ENCODE data around the gene CLDN20.
"Not testable (repeated sequence)": the region's sequence is repeated elsewhere in the genome, so short reads cannot be mapped to it uniquely, and the experiment has no call there.

CLDN20 gene

DNA sequence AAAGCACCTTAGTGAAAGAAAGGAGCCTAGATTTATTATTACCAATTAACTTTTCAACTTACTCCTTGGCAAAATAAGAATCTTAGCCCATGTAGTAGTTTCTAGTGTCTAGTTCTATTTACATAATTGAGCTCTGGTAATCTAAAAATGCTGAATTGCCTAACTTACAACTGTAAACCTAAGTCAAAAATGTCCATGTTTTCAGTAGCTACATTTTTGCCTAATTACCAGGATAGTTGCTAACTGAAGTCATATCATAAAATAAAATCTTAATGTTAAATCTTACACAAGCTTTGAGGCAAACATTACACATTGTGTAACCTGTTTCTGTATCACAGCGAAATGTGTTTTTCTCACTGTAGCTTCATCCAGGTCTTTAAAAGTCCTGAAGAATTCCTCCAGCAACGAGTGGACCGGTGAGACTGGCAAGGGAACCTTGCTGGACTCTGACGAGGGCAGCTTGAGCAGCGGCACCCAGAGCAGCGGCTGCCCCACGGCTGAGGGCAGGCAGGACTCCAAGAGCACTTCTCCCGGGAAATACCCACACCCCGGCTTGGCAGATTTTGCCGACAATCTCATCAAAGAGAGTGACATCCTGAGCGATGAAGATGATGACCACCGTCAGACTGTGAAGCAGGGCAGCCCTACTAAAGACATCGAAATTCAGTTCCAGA, 7.6 kb upstream of the CLDN20 start:
- Mint-ChIP-seq H3K27me3 (no peaks in the 10 kb centered on the region), H3K27ac (no peak overlapping the region), H3K9me3 (no peaks in the 10 kb centered on the region), H3K4me1 (peaks cover 8% of the 10 kb centered on the region), H3K36me3 (peaks cover 19% of the 10 kb centered on the region), H3K4me3 (no peak overlapping the region)

DNA sequence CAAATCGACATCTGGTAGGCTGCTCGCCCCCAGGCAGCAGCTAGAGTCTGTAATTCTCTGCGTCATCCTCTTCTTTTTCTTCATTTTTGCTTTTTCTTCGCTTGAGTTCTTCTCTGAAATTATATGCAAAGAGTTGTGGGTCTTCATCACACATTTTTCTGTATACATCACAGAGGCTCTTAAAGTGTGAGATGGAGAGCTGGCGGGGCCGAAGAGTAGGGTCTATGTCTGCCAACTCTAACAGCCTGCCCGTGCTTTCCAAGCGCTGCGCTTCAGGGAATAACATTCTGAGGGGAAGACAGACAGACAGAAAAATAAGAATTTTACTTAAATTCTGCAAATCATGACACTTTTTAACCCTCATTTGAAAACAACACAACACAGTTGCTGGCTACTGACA, 6.0 kb upstream of the CLDN20 start:
- Mint-ChIP-seq H3K27ac (no peak overlapping the region), H3K36me3 (peaks cover 19% of the 10 kb centered on the region), H3K9me3 (no peaks in the 10 kb centered on the region), H3K4me1 (peaks cover 10% of the 10 kb centered on the region), H3K27me3 (no peaks in the 10 kb centered on the region), H3K4me3 (no peak overlapping the region)

DNA sequence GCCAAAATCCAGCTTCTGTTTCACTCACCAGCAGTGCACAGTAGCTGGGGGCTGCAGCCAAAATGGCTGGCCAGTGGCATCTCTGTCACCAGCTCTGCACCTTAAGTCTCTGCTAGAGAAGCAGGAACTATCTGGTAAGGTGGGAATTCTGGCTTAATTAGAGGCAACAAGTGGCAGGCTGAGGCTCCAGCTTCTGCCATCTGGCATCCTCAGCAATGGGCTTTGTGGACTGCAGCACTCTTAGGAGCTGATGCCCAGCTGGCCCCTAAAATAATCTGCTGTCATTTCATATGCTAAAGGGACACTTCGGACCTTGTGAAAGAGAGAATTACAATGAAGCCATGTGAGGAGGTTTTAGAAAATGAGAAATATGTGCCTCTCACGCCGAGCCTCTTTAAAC, 4.6 kb upstream of the CLDN20 start:
- Mint-ChIP-seq H3K36me3 (peaks cover 18% of the 10 kb centered on the region), H3K27ac (no peak overlapping the region), H3K4me1 (peaks cover 15% of the 10 kb centered on the region), H3K4me3 (no peak overlapping the region), H3K9me3 (no peaks in the 10 kb centered on the region), H3K27me3 (no peaks in the 10 kb centered on the region)

DNA sequence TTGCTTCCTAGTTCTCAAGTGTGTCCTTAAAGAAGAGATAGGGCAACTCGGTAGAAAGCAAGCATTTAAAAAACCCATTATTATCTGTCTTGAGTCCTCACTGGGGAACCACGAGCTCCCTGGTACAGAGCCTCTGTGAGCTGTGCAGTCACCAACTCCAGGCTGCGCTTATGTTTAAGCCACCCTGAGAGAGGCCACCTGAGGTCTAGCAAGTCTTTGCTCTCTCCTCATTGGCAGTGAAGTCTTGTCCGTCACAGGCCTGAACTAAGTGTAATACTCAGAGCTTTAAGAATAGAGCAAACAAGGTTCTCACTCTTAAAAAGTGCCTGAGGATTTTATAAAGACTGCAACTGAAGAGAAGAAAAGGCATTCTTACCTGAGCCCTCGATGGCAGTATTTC, 3.9 kb upstream of the CLDN20 start:
- Mint-ChIP-seq H3K27ac (no peak overlapping the region), H3K4me1 (peaks cover 20% of the 10 kb centered on the region), H3K27me3 (no peaks in the 10 kb centered on the region), H3K4me3 (no peak overlapping the region), H3K9me3 (no peaks in the 10 kb centered on the region), H3K36me3 (peaks cover 14% of the 10 kb centered on the region)

DNA sequence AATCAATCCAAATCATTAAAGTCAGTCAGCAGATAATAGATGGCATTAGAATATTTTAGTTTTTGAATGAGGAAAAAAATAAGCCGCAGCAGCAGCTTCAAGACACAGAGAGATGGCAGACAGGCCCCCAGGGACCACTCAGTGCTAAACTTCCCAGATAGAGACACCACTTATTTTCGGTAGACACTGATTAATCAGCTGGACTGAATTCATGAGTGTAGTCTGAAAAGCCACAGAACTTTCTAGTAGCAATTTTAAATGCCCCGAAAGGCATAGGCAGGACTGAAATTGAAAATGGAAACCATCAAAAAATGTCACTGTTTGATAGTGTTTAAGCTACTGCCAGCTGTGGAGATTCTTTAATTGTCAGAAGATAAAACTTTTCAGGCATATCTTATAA, 3.1 kb upstream of the CLDN20 start:
- no peak overlapping the region for H3K27ac Mint-ChIP-seq
- H3K4me3 Mint-ChIP-seq, result no peak overlapping the region
- peaks cover 20% of the 10 kb centered on the region for H3K4me1 Mint-ChIP-seq
- H3K36me3 Mint-ChIP-seq, result peaks cover 14% of the 10 kb centered on the region
- H3K27me3 Mint-ChIP-seq, result no peaks in the 10 kb centered on the region
- H3K9me3 Mint-ChIP-seq, result no peaks in the 10 kb centered on the region

DNA sequence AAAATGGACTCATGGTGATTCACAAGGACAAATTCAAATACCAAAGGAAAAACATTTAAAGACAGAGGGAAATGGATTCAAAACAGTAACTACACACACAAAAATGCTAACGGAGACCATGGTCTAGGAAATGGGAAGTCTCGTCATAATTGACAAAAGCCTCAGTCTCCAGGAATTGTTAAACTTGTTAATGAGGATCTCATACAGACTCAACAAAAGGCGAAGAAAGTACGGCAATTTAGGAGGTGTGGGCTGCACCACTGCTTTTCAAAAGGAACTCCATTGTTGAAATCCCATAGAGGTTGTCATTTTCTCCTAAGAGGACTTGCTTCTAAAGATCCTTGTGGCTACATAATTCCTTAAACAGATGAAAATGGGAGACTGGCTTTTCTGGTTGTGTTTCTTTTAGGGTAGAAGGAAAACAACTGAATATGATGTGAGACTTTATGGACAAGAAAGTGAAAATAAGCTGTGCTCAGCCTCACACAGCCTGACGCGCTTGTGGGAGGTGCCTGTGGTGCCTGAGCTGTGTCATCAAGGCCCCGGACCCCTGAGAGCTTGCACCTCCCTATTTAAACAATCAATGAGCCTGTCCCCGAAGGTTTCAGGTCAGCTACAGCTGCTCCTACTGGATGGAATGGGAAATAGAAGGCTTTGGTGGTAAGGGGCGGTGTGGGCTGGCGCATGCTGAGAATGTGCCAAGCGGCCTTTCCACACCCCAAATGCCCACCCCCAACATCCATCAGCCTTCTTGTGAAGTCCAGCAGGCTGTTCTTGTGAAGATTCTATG, 2.5 kb upstream of the CLDN20 start:
- Mint-ChIP-seq H3K4me1 (peaks cover 20% of the 10 kb centered on the region), H3K27me3 (no peaks in the 10 kb centered on the region), H3K9me3 (no peaks in the 10 kb centered on the region), H3K27ac (peak overlapping the region; percentile 24), H3K4me3 (no peak overlapping the region), H3K36me3 (peaks cover 14% of the 10 kb centered on the region)

DNA sequence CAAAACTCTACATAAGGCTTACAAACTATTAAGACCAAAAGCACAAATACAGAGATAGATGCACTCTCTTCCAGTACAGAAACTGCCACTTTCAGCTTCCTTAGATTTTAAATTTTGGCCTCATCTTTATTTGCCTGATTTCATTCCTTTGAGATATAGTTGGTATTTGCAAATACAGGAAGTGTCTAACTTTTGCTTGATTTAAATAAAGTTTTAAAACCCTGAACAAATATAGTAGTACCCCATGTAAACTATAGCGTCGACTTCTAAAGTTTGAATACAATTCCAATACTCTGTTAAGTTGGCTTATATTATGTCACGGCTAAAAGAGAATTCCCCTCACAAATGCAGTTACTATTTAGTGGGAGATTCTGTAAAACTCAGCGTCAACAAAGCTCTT, 1.2 kb upstream of the CLDN20 start:
- peaks cover 14% of the 10 kb centered on the region for H3K36me3 Mint-ChIP-seq
- H3K4me3 Mint-ChIP-seq, result no peak overlapping the region
- H3K27ac Mint-ChIP-seq, result peak overlapping the region; percentile 61
- peaks cover 20% of the 10 kb centered on the region for H3K4me1 Mint-ChIP-seq
- no peaks in the 10 kb centered on the region for H3K27me3 Mint-ChIP-seq
- no peaks in the 10 kb centered on the region for H3K9me3 Mint-ChIP-seq

DNA sequence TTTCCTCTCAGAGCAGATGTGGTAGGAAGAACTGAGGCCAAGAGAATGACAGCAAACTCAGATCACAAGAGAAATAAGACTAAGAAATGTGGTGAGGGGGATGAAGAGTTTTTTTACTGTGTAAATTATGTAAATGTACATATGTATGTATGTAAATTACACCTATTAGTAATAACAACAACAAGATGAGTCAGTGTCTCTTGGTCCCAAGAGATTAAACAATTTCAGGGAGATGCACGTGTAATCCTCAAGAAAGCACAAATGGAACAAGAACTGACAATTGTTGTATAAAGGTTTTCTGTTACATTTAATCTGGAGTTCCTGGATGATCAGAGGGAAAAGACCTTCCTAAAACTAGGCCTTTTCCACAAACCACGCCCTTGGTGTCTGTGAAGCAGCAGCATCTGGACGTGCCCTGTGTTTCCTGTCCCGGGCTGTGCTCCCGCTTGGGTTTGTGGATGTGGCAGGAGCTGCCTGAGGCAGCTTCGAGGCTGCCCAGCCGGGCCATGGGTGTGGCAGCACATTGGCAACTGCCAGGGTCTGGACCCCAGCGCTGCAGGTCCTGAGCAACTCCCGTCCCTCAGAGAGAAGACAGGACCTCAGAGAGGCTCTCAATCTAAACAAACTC, 994 bp downstream of the CLDN20 start:
- peaks cover 27% of the 10 kb centered on the region for H3K4me1 Mint-ChIP-seq

DNA sequence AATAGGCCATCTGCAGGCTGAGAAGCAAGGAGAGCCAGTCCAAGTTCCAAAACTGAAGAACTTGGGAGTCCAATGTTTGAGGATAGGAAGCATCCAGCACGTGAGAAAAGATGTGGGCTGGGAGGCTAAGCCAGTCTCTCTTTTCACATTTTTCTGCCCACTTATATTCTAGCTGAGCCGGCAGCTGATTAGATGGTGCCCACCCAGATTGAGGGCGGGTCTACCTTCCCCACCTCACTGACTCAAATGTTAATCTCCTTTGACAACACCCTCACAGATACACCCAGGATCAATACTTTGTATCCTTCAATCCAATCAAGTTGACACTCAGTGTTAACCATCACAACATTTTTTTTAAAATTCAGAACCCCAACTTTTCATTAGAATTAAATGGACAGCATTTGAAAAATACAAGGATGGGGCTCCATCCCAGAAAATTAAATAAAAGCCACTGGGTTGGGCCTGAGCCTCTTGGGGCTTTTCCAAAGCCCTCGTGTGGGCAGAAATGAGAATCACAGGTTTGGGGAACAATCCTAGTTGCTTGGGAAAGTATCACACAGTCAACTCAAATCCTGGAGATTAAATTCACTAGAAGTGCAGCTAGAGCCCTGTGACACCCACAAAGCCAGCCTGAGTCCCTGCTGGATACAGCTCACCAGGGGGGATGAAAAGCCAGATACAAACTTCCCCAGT, 2.2 kb downstream of the CLDN20 start:
- Mint-ChIP-seq H3K27me3 (no peaks in the 10 kb centered on the region), H3K27ac (no peak overlapping the region), H3K4me1 (peaks cover 26% of the 10 kb centered on the region), H3K4me3 (no peak overlapping the region), H3K9me3 (no peaks in the 10 kb centered on the region), H3K36me3 (peaks cover 10% of the 10 kb centered on the region)

More for the DNA sequence above, 994 bp downstream of the CLDN20 start:
- Mint-ChIP-seq H3K27ac (no peak overlapping the region), H3K9me3 (no peaks in the 10 kb centered on the region), H3K27me3 (no peaks in the 10 kb centered on the region), H3K4me3 (no peak overlapping the region), H3K36me3 (peaks cover 14% of the 10 kb centered on the region)

DNA sequence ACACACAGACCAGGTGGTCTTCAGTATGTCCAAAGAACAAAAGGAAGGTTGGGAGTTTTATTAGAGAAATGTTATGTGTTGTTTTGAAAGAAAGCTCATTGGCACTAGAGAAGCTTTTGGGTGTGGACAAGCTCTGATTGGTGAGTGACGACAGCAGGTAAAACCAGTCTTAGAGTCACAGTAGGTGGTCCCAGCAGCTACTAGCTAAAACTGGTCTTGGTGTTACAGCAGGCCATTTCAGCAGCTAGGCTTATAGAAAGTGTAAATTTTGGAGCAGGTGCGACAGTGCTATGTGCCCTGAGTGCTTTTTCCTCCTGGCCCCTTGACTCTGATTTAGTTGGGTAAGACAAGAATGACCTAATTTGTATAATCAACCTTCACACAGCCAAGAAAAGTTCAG, 3.6 kb downstream of the CLDN20 start:
- Mint-ChIP-seq H3K27me3 (no peaks in the 10 kb centered on the region), H3K27ac (no peak overlapping the region), H3K9me3 (no peaks in the 10 kb centered on the region), H3K4me3 (no peak overlapping the region), H3K4me1 (peaks cover 21% of the 10 kb centered on the region), H3K36me3 (peaks cover 10% of the 10 kb centered on the region)

DNA sequence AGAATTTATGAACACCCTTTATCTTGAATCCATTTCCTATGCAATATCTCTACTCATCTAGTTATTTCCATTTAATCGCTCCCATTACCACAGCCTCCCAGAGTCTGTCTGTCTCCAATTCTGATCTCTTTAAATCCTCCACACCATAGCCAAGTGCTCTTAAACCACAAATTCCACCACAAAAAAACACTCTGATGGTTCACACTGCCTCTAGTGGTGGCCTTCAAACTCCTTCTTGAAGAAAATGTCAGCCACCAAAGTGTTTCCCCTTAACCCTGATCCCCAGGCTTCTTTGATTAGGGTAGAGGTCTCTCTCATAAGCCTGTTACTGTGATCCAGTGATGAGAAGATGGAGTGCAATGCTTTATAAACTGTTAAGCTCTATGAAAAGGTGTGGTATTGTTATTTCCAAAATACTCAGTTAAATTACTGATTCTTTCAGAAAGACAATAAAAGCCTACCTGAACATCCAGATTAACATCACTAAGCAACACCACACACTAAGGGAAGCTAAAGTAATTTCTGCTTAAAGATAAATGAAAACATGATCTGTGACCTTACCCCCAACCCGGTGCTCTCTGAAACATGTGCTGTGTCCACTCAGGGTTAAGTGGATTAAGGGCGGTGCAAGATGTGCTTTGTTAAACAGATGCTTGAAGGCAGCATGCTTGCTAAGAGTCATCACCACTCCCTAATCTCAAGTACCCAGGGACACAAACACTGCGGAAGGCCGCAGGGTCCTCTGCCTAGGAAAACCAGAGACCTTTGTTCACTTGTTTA, 4.5 kb downstream of the CLDN20 start:
- H3K27ac Mint-ChIP-seq, result peak overlapping the region; percentile 2
- peaks cover 25% of the 10 kb centered on the region for H3K4me1 Mint-ChIP-seq
- H3K4me3 Mint-ChIP-seq, H3K27me3 Mint-ChIP-seq, H3K9me3 Mint-ChIP-seq: not testable (repeated sequence)
- peaks cover 12% of the 10 kb centered on the region for H3K36me3 Mint-ChIP-seq

DNA sequence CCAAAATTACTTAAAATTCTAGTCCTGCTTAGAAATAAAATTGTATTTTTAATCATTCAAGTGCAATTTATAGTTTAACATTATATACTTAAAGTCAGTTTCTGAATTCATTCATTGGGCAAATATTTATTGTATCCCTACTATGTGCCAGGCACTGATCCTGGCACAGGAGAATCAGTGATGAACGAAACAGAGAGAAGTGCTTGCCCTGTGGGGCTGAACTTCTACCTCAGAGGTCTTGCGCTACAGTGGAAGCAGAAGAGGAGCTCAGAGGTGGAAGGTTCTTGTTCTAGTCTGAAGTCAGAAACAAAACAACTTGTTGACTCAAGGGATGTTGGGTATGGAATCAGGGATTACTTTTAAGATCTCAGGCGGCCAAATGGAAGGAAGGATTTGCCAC, 6.0 kb downstream of the CLDN20 start:
- Mint-ChIP-seq H3K9me3 (no peaks in the 10 kb centered on the region), H3K36me3 (peaks cover 14% of the 10 kb centered on the region), H3K4me3 (no peak overlapping the region), H3K4me1 (peaks cover 19% of the 10 kb centered on the region), H3K27me3 (no peaks in the 10 kb centered on the region), H3K27ac (no peak overlapping the region)

DNA sequence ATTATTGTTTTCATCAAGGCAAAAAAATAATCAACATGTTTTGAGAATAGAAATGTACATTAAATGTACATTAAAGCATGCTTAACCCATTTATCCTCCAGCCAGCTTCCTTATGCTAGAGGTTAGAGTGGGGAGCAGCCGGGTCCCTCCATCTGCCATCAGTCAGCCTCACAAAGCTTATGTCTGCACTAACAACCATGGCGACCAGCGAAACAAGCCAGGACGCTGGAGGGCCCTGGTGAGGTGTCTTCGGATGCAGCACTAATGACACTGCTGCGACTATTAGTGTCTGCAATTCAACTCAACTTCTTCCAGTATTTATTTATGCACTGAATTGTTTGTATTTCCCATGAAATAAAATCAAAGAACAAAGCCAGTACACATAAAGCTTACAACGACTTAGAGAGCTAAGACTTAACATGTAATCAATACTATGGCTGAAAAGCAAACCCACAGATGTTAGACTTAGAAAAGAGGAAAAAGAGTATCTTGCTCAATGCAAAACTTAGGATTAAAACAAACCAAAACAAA, 6.8 kb downstream of the CLDN20 start:
- Mint-ChIP-seq H3K9me3 (no peaks in the 10 kb centered on the region), H3K27me3 (no peaks in the 10 kb centered on the region), H3K36me3 (peaks cover 15% of the 10 kb centered on the region), H3K27ac (no peak overlapping the region), H3K4me3 (no peak overlapping the region), H3K4me1 (peaks cover 23% of the 10 kb centered on the region)

DNA sequence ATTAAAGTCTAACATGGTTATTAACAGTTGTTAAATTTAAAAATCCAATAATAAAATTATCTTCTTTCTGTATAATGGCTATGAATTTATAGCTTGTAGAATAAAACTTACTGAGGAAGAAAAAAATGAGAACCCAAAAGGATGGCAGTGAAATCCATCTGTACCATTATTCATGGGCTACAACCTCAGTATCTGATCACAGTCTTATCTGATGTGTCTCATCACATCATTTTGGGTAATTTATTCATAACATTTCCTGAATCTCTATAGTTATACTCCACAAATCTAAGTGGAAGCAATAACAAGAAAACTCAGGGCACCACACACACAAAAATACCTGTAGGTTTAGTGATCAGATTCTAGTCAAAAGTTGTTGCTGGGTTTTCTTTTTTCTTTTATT, 7.3 kb downstream of the CLDN20 start:
- Mint-ChIP-seq H3K36me3 (peaks cover 15% of the 10 kb centered on the region), H3K27ac (no peak overlapping the region), H3K27me3 (no peaks in the 10 kb centered on the region), H3K4me1 (peaks cover 23% of the 10 kb centered on the region), H3K9me3 (no peaks in the 10 kb centered on the region), H3K4me3 (no peak overlapping the region)
